T follicular helper cell (primary cell): ENCODE data around the gene MID1.

Source experiments
- DNase-seq: peaks from one replicate; pipeline ENCODE4 v3.0.0-alpha.2; 2020; ENCODE audit warnings: low read depth

The MID1 gene

GRCh38 chrX:10495677-10496076 is 124.7 kb downstream of the MID1 start:
- no peak for DNase-seq

GRCh38 chrX:10492250-10492649 is 128.1 kb downstream of the MID1 start:
- DNase-seq = no peak

GRCh38 chrX:10486373-10486772 is 134.0 kb downstream of the MID1 start:
- DNase-seq = no peak

GRCh38 chrX:10485326-10485725 is 135.1 kb downstream of the MID1 start:
- no peak for DNase-seq

GRCh38 chrX:10484683-10485247 is 135.6 kb downstream of the MID1 start:
- DNase-seq = no peak

GRCh38 chrX:10483191-10483831 is 137.1 kb downstream of the MID1 start:
- DNase-seq = no peak

- no peak for DNase-seq
Observed at GRCh38 chrX:10482708-10483107, 137.7 kb downstream of the MID1 start.

- no peak for DNase-seq
Observed at GRCh38 chrX:10482261-10482660, 138.1 kb downstream of the MID1 start.

- no peak for DNase-seq
Observed at GRCh38 chrX:10480861-10481260, 139.5 kb downstream of the MID1 start.

- DNase-seq = no peak
Observed at GRCh38 chrX:10479508-10479907, 140.9 kb downstream of the MID1 start.

- no peak for DNase-seq
Observed at GRCh38 chrX:10477525-10477924, 142.9 kb downstream of the MID1 start.

- no peak for DNase-seq
Observed at GRCh38 chrX:10474913-10475568, 145.3 kb downstream of the MID1 start.

- no peak for DNase-seq
Observed at GRCh38 chrX:10474510-10474909, 145.9 kb downstream of the MID1 start.

GRCh38 chrX:10471418-10471817 is 149.0 kb downstream of the MID1 start:
- no peak for DNase-seq

- no peak for DNase-seq
Observed at GRCh38 chrX:10470009-10470408, 150.4 kb downstream of the MID1 start.

- no peak for DNase-seq
Observed at GRCh38 chrX:10467793-10468192, 152.6 kb downstream of the MID1 start.

GRCh38 chrX:10465254-10465653 is 155.1 kb downstream of the MID1 start:
- no peak for DNase-seq

- no peak for DNase-seq
Observed at GRCh38 chrX:10457092-10457491, 163.3 kb downstream of the MID1 start.

GRCh38 chrX:10453945-10454344 is 166.4 kb downstream of the MID1 start:
- DNase-seq = no peak

GRCh38 chrX:10450959-10451355 is 169.4 kb downstream of the MID1 start:
- no peak for DNase-seq

GRCh38 chrX:10450229-10450958 is 170.0 kb downstream of the MID1 start:
- no peak for DNase-seq

GRCh38 chrX:10447564-10448214 is 172.7 kb downstream of the MID1 start:
- DNase-seq = no peak
